PC-9 (cell line): ENCODE data around the gene MGAT3. TPM values are rescaled to one million over a fixed set of nuclear protein-coding genes. Genes with fewer than 3 reads are reported as not detected.

Experiments used
- BruUV-seq: library from RNA; stranded (reverse); fragments of 400-500 nt; replicated peaks from 2 replicates; lab custom pipeline; 2021; lab: Mats Ljungman, UMichigan
- CTCF ChIA-PET: fragments of 300-600 bp; sonication (Branson Sonifier 250); formaldehyde crosslinking; loops from one replicate; lab custom pipeline; 2022; ENCODE audit warnings: antibody characterized with exemption; lab: Charles Lee
- POLR2A ChIA-PET: fragments of 300-600 bp; sonication (Branson Sonifier 250); formaldehyde crosslinking; loops from one replicate; lab custom pipeline; 2022; ENCODE audit warnings: antibody characterized with exemption; ENCODE audit not compliant: unreplicated experiment; lab: Charles Lee
- DNase-seq, 2 experiments: peaks; one replicate each; pipeline versions ENCODE4 v3.0.0 to v3.0.0-alpha.2; 2015 to 2022; ENCODE audit warnings: mixed read lengths in 1 of 2
- H2AFZ ChIP-seq: fragments of 200-600 bp; sonication (generic); 2 replicates; pipeline ENCODE4 v1.8.1; 2017; ENCODE audit warnings: antibody characterized with exemption
- H3F3A ChIP-seq: fragments of 200-600 bp; sonication (generic); 2 replicates; pipeline ENCODE4 v1.8.1; 2017; ENCODE audit warnings: antibody characterized with exemption, mild to moderate bottlenecking, low read depth; ENCODE audit not compliant: insufficient read depth
- H3K27ac ChIP-seq: fragments of 200-600 bp; sonication (generic); 2 replicates; pipeline ENCODE4 v1.6.1; 2016; ENCODE audit warnings: mixed run types
- H3K27me3 ChIP-seq: fragments of 200-600 bp; sonication (generic); 2 replicates; pipeline ENCODE4 v1.6.1; 2016; ENCODE audit warnings: low read depth, mixed run types; ENCODE audit not compliant: insufficient read depth
- H3K36me3 ChIP-seq: fragments of 200-600 bp; sonication (generic); 2 replicates; pipeline ENCODE4 v1.6.1; 2016; ENCODE audit warnings: low read depth, mixed run types
- H3K4me1 ChIP-seq: fragments of 200-600 bp; sonication (generic); replicated peaks from 2 replicates; pipeline ENCODE4 v1.6.1; 2016; ENCODE audit warnings: mixed run types; ENCODE audit not compliant: insufficient read depth
- H3K4me2 ChIP-seq: fragments of 200-600 bp; sonication (generic); 2 replicates; pipeline ENCODE4 v1.6.1; 2017; ENCODE audit warnings: mixed run types
- H3K4me3 ChIP-seq: fragments of 200-600 bp; sonication (generic); 2 replicates; pipeline ENCODE4 v1.6.1; 2016; ENCODE audit warnings: mixed run types
- H3K79me2 ChIP-seq: fragments of 200-600 bp; sonication (generic); 2 replicates; pipeline ENCODE4 v1.6.1; 2017; ENCODE audit warnings: low read depth, mixed run types
- H3K9me2 ChIP-seq: fragments of 200-600 bp; sonication (generic); 2 replicates; pipeline ENCODE4 v1.8.1; 2017; ENCODE audit warnings: mild to moderate bottlenecking; ENCODE audit not compliant: insufficient read depth
- H3K9me3 ChIP-seq: fragments of 200-600 bp; sonication (generic); 2 replicates; pipeline ENCODE4 v1.8.1; 2016; ENCODE audit warnings: low read depth; ENCODE audit not compliant: insufficient read depth
- H4K20me1 ChIP-seq: fragments of 200-600 bp; sonication (generic); 2 replicates; pipeline ENCODE4 v1.8.1; 2017; ENCODE audit not compliant: insufficient read depth
- CTCF ChIP-seq: fragments of 200-600 bp; sonication (generic); conservative IDR thresholded peaks from 2 replicates; pipeline ENCODE4 v1.6.1; 2017; ENCODE audit warnings: mixed run types, antibody characterized with exemption, mild to moderate bottlenecking, moderate library complexity
- EZH2 ChIP-seq: fragments of 200-600 bp; sonication (generic); IDR thresholded peaks from 2 replicates; pipeline ENCODE4 v1.8.0; 2017; ENCODE audit warnings: antibody characterized with exemption, low read depth
- intact Hi-C: fragments of 100-400 bp; cut with micrococcal nuclease; formaldehyde crosslinking; loops from one replicate; pipeline ENCODE4 v1.10.0; 2022; ENCODE audit not compliant: unreplicated experiment
- total RNA-seq: library from RNA; stranded (reverse); gene quantifications from 2 replicates; pipeline ENCODE4 v1.2.3, GENCODE V29; 2021

MGAT3 gene
- total RNA-seq, 1 experiment from 2014 or later = not detected

GRCh38 chr22:39414377-39414776, 42.4 kb upstream of the MGAT3 start:
- Histone ChIP-seq H3K9me3 (no peaks in the 10 kb centered on the region), H3K4me1 (no peaks in the 10 kb centered on the region), H3K79me2 (no peaks in the 10 kb centered on the region), H4K20me1 (peaks cover 17% of the 10 kb centered on the region; the same call in 1 of the 2 replicates), H3F3A (peaks cover 5% of the 10 kb centered on the region; the same call in 1 of the 2 replicates), H3K27ac (no peak overlapping the region), H3K4me2 (no peak overlapping the region), H2AFZ (no peak overlapping the region), H3K27me3 (no peaks in the 10 kb centered on the region), H3K4me3 (no peak overlapping the region), H3K9me2 (no peaks in the 10 kb centered on the region), H3K36me3 (peaks cover 13% of the 10 kb centered on the region)
- DNase-seq = no peak
- CTCF ChIA-PET = no interaction called here
- no TSS peak for BruUV-seq
- intact Hi-C loops = no loop called here
- POLR2A ChIA-PET = no interaction called here
- TF ChIP-seq CTCF = no peak
- no peak for TF ChIP-seq EZH2

- intact Hi-C loops = no loop called here
- TF ChIP-seq EZH2 (no peak), CTCF (no peak)
- Histone ChIP-seq H3K9me2 (no peaks in the 10 kb centered on the region), H3K9me3 (no peaks in the 10 kb centered on the region), H2AFZ (no peak overlapping the region), H3K4me1 (no peaks in the 10 kb centered on the region), H3K79me2 (no peaks in the 10 kb centered on the region), H3F3A (peaks cover 5% of the 10 kb centered on the region; the same call in 1 of the 2 replicates), H3K4me2 (no peak overlapping the region), H3K27me3 (no peaks in the 10 kb centered on the region), H4K20me1 (peaks cover 17% of the 10 kb centered on the region; the same call in 1 of the 2 replicates), H3K27ac (no peak overlapping the region), H3K36me3 (peaks cover 15% of the 10 kb centered on the region), H3K4me3 (no peak overlapping the region)
- no TSS peak for BruUV-seq
- CTCF ChIA-PET = no interaction called here
- POLR2A ChIA-PET = no interaction called here
- no peak for DNase-seq
Measured at GRCh38 chr22:39414886-39415285, 41.9 kb upstream of the MGAT3 start.

- peaks cover 17% of the 10 kb centered on the region; the same call in 1 of the 2 replicates for H4K20me1 ChIP-seq
- peaks cover 5% of the 10 kb centered on the region; the same call in 1 of the 2 replicates for H3F3A ChIP-seq
- H3K9me3 ChIP-seq = no peaks in the 10 kb centered on the region
- no peak for DNase-seq
- CTCF ChIA-PET = no interaction called here
- BruUV-seq = no TSS peak
- POLR2A ChIA-PET = no interaction called here
- no peaks in the 10 kb centered on the region for H3K79me2 ChIP-seq
- no peaks in the 10 kb centered on the region for H3K27me3 ChIP-seq
- intact Hi-C loops = no loop called here
- H3K4me1 ChIP-seq = no peaks in the 10 kb centered on the region
- H2AFZ ChIP-seq = no peak overlapping the region
- H3K9me2 ChIP-seq = no peaks in the 10 kb centered on the region
- no peak overlapping the region for H3K4me2 ChIP-seq
- H3K27ac ChIP-seq = no peak overlapping the region
- H3K4me3 ChIP-seq = no peak overlapping the region
- H3K36me3 ChIP-seq = peaks cover 15% of the 10 kb centered on the region
- TF ChIP-seq EZH2 = no peak
- TF ChIP-seq CTCF = no peak
Measured at GRCh38 chr22:39415506-39415905, 41.3 kb upstream of the MGAT3 start.
